Metanephros (tissue), 1 donor: Measurements from ENCODE around the gene C8G. TPM values are rescaled to one million over a fixed set of nuclear protein-coding genes. Genes with fewer than 3 reads are reported as not detected.

Experiments
- total RNA-seq: library from RNA; depleted of rRNA; stranded (reverse); fragments of >200 nt; gene quantifications from one replicate; pipeline ENCODE4 v1.2.3, GENCODE V29; 2014

C8G gene
- total RNA-seq, result not detected

GRCh38 chr9:136944519-136945332 lies at the start of gene C8G, which contains the start of gene FBXW5:
C8G (plus strand) TSS chr9:136945243; CDS start chr9:136945321, 78 bp downstream.
FBXW5 (minus strand) TSS chr9:136944738; CDS start chr9:136944083, 655 bp downstream.

GRCh38 chr9:136951541-136952320 lies 6.7 kb downstream of the C8G start, which contains the start of gene LCN12:
LCN12 (plus strand) TSS chr9:136952273; CDS start chr9:136952328, 55 bp downstream.

DNA sequence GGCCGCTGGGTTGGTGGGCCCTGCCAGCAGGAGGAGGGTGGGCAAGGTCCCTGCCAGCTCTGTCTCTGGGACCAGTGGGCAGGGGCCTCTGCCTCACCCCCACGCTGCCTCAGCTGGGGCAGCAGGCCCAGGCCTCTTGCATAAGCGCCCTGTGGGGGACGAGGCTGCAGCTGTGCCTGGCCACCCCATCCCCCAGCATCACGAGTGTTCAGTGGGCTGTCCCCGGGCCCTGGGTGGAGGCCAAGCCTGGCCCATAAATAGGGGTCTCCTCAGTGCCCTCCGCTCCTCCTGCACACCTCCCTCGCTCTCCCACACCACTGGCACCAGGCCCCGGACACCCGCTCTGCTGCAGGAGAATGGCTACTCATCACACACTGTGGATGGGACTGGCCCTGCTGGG lies 32.2 kb downstream of the C8G start, which contains the start of gene PTGDS:
TSS of gene PTGDS (plus strand) at position 282 of the 400 bp plus-strand sequence. CDS start at position 357, 75 bp downstream.

DNA sequence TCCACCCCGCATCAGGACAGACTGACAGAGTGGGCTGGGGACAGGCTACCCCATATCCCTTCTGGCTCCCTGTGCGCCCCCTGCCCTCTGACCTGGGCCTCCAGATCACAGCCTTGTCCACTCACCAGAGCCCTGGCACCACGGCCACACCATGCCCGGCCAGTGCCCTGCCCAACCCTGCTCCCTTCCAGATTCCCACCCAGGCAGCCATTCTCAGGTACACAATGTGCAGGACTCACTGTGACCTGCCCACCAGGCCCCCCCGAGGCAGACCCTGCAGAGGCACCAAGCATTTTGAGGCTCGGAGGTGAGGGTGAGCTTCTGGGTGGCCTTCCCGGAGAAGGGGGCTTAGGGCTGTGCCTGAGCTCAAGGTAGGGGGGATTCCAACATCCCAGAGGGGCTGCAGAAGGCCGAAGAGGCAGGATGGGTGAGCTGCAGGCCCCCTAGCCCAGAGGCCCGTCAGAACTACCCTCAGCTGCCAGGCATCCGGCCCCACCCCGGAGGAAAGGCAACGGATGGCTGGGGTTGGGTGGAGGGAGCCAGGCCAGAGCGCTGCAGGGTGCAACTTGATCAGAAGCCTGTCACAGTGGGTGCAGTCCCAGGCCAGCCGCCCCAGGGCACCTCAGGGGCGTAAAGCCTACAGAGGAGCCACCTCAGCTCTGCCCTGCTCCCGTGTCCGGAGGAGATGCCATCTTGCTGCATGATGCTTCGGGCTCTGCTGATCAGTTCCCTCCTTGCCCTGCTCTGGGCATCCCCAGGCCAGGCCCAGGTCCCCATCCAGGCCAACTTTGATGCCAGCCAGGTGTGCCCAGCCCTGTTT lies 37.4 kb downstream of the C8G start, which contains the start of gene LCNL1:
TSS of gene LCNL1 (plus strand) at position 762 of the 820 bp plus-strand sequence. CDS start 594 bp downstream, outside the sequence.

DNA sequence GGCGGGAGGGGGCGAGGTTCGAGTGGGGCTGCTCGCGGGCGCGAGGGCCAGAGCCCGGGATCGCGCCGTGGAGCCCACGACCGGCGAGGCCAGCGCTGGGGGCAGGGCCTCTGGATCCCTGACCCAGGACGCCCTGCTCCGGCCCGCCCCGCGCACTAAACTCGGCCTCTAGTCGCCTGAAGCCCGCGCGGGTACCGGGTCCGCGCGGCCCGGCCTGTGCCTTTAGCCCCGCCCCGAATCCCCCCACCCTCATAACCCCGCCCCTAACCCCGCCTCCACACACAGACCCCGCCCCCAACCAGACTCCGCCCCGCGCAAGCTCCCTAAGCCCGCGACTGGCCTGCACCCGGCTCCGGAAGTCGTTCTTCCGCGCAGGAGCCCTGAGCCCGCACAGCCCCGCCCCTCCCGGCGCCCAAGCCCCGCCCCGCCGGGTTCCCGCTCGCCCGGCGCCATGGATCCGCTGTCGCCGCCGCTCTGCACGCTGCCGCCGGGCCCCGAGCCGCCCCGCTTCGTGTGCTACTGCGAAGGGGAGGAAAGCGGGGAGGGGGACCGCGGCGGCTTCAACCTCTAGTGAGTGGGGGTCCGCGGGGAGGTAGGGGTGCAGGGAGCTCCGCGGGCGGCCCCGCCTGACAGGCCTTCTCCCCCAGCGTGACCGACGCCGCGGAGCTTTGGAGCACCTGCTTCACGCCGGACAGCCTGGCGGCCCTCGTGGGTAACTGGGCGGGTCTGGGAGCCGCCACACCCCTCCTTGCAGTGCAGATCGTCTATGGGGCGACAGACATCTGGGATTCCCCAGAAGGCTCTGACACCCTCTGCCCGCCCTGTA lies 47.2 kb downstream of the C8G start, which contains the start of gene PAXX:
TSS of gene PAXX (plus strand) at position 430 of the 826 bp plus-strand sequence. CDS start at position 452, 22 bp downstream.

Other genes starting within 250 kb of the C8G start
- gene DIPK1B, start 232.7 kb upstream of the C8G start, total RNA-seq, result 39.6 TPM
- 0.47 TPM for gene LCN10, start 202.3 kb upstream of the C8G start, total RNA-seq
- not detected for gene LCN6, start 196.7 kb upstream of the C8G start, total RNA-seq
- gene LCN8, start 187.0 kb upstream of the C8G start, total RNA-seq, result 0.82 TPM
- gene LCN15, start 180.7 kb upstream of the C8G start, total RNA-seq, result not detected
- gene TMEM141, start 153.9 kb upstream of the C8G start, total RNA-seq, result 58.8 TPM
- gene CCDC183, start 148.9 kb upstream of the C8G start, total RNA-seq, result 3.1 TPM
- gene RABL6, start 137.3 kb upstream of the C8G start, total RNA-seq, result 44.3 TPM
- 1.5 TPM for gene AJM1, start 102.8 kb upstream of the C8G start, total RNA-seq
- gene PHPT1, start 95.8 kb upstream of the C8G start, total RNA-seq, result 68.5 TPM
- 10.9 TPM for gene MAMDC4, start 92.9 kb upstream of the C8G start, total RNA-seq
- 172 TPM for gene EDF1, start 78.9 kb upstream of the C8G start, total RNA-seq
- 18.9 TPM for gene TRAF2, start 58.7 kb upstream of the C8G start, total RNA-seq
- gene FBXW5, start 505 bp upstream of the C8G start, total RNA-seq, result 87.0 TPM
- 10.2 TPM for gene LCN12, start 7.0 kb downstream of the C8G start, total RNA-seq
- 43.3 TPM for gene PTGDS, start 32.3 kb downstream of the C8G start, total RNA-seq
- 0.41 TPM for gene LCNL1, start 37.8 kb downstream of the C8G start, total RNA-seq
- gene PAXX, start 47.2 kb downstream of the C8G start, total RNA-seq, result 28.0 TPM
- gene CLIC3, start 51.3 kb downstream of the C8G start, total RNA-seq, result 2.5 TPM
- 39.4 TPM for gene ABCA2, start 83.0 kb downstream of the C8G start, total RNA-seq
- gene FUT7, start 86.8 kb downstream of the C8G start, total RNA-seq, result 0.35 TPM
- 28.6 TPM for gene NPDC1, start 100.9 kb downstream of the C8G start, total RNA-seq
- gene ENTPD2, start 108.8 kb downstream of the C8G start, total RNA-seq, result 3.6 TPM
- 7.2 TPM for gene SAPCD2, start 125.3 kb downstream of the C8G start, total RNA-seq
- gene UAP1L1, start 132.3 kb downstream of the C8G start, total RNA-seq, result 11.2 TPM
- gene MAN1B1, start 141.7 kb downstream of the C8G start, total RNA-seq, result 54.5 TPM
- 20.4 TPM for gene DPP7, start 169.5 kb downstream of the C8G start, total RNA-seq
- 0.47 TPM for gene GRIN1, start 193.9 kb downstream of the C8G start, total RNA-seq
- gene LRRC26, start 224.8 kb downstream of the C8G start, total RNA-seq, result 0.35 TPM
- not detected for gene TMEM210, start 226.8 kb downstream of the C8G start, total RNA-seq
- 44.7 TPM for gene ANAPC2, start 243.3 kb downstream of the C8G start, total RNA-seq
- gene SSNA1, start 243.4 kb downstream of the C8G start, total RNA-seq, result 35.3 TPM